GM21717 (cell line): Measurements from ENCODE around the gene BNIP5.
"Not testable (repeated sequence)": the region's sequence is repeated elsewhere in the genome, so short reads cannot be mapped to it uniquely, and the experiment has no call there.

Experiments used
- ATAC-seq: cut with Tn5 transposase; IDR thresholded peaks from one replicate; pipeline ENCODE4 v1.9.1; 2021; ENCODE audit warnings: mild to moderate bottlenecking, moderate library complexity; ENCODE audit not compliant: unreplicated experiment

Gene BNIP5

GRCh38 chr6:36345681-36346466 lies 9.2 kb upstream of the BNIP5 start:
- ATAC-seq: no peak

DNA sequence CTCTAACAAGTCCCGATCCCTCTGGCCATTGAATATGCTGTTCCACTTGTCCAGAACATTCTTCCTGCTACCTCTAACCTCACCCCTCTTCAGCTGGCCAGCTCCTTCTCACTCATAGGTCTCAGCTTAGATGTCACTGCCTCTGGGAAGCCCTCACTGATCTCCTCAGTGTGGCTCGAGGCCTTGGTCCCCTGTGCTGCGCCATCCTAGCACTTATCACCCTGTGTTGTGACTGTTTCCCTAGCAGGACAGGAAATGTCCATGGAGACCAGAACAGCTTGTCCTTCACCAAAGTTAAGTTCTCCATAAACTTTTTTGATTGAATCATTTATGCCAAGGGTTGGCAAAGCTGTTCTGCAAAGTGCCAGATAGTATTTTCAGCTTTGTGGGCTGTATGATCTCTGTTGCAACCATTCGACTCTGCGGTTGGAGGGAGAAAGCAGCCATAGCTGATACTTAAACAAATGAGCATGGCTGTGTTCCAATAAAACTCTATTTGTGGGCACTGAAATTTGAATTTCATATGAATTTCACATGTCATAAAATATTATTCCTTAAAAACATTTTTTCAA lies 6.5 kb upstream of the BNIP5 start:
- ATAC-seq: no peak

GRCh38 chr6:36340618-36341454 lies 4.1 kb upstream of the BNIP5 start:
- no peak for ATAC-seq

DNA sequence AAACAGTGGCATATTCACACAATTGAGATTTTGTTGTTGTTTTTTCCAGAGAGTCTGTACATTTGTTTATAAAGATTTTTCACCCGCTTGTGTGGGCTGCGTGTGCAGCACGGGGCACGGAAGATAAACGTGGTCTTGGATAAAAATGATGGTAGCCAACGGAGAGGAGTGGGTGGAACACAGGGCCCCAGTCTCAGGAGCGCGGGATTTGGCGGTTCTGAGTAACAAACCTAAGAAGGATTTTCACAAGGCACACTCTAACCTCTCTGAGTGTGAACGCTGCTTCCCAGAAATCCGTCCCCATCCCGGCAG lies 3.6 kb upstream of the BNIP5 start:
- ATAC-seq: no peak

GRCh38 chr6:36339146-36339545 lies 2.5 kb upstream of the BNIP5 start:
- ATAC-seq: no peak

GRCh38 chr6:36338223-36338622 lies 1.5 kb upstream of the BNIP5 start:
- ATAC-seq: not testable (repeated sequence)

GRCh38 chr6:36337814-36338213 lies 1.1 kb upstream of the BNIP5 start:
- no peak for ATAC-seq

DNA sequence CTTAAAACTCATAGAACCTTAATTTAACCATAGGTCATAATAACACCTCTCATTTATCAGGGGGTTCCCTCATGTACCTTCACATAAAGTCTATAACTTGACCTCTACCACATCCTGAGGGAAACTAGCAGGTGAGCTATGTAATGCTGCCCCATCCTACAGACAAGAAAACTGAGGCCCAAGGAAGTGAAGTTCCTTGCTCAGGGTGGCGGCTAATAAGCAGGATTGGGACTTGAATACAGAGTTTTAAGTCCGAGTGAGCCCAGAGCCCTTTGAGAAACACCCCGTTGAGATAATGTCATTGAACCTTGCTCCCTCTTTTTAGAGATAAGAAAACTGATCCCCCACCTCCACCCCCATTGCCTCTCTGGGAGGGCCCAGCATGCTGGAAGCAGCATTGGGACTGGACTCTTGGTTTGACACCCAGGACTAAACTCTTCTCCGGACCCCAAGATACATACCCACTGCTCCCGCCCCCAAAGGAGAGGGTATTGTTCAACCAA lies 429 bp downstream of the BNIP5 start:
- no peak for ATAC-seq

DNA sequence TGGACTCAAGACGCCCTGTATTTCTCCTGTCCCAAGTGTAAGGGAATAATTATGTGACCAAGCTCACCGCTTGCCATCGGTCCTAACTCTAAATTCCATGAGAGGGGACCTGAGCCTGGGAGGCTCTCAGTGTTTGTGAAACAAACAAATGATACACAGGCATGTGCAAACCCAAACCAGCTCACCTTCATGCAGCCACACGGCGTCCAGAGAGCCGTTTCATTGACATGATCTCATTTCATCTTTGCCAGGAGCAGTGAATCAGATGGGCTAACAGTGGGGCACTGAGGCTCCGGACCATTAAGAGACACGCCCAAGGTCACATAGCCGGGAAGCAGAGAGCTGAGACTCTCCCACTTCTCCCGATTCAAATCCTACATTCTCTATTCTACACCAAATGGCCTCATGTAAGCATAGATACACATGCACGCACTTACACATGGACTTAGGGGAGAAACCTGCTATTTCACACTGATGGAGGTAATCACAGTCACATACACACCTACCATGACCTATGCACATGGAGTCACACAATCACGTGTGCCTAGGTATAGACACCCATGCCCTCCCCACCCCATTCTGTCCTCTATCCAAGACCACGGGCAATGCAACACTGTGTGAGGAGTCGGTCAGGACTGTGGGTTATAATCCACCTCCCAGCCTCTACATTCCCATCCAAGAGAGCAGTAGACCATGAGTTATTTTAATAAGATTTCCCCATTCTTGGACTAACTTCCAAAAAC lies 1.1 kb downstream of the BNIP5 start:
- ATAC-seq: no peak

GRCh38 chr6:36334832-36335459 lies 1.7 kb downstream of the BNIP5 start:
- no peak for ATAC-seq

DNA sequence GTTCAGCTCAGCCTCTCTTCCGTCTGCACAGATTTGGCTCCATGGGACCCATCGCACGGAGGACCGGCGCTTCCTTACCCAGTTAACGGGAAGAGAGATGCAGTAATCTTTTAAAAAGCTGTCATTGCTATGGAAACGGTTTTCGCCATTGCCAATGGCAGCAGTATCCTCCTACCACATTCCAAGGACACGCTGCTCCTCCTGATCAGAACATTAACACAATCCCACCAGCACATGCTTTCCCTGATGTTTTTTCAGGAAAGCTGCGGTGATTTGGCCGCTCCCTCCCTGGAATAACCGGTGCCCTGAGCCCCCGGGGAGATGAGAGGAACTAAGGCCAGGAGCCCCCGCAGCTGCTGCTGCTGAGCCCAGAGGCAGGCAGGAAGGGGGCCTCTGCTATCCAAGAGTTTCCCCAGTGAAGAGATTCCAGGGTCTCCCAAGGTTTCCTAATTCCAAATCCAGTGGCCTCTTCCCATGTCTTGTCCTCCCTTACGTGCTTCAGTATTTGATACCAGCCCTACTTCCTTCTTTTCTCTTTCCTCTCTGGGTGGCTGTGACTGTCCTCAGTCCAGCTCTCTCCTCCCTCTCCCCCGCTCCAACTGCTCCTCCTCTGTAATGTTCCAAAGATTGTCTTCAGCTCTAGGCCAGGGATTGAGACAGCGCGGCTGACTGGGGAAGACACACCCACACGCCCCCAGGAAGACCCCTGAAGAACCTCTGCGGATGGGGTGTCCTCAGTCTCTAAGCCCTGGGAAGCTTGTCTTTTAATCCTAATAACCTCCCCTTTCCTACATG lies 2.6 kb downstream of the BNIP5 start:
- ATAC-seq: no peak

GRCh38 chr6:36333171-36333895 lies 3.4 kb downstream of the BNIP5 start:
- no peak for ATAC-seq

GRCh38 chr6:36331381-36331780 lies 5.3 kb downstream of the BNIP5 start:
- ATAC-seq: no peak

- ATAC-seq: no peak
Observed at GRCh38 chr6:36330366-36330765, 6.3 kb downstream of the BNIP5 start.

- no peak for ATAC-seq
Observed at GRCh38 chr6:36329798-36330291, 6.8 kb downstream of the BNIP5 start.

DNA sequence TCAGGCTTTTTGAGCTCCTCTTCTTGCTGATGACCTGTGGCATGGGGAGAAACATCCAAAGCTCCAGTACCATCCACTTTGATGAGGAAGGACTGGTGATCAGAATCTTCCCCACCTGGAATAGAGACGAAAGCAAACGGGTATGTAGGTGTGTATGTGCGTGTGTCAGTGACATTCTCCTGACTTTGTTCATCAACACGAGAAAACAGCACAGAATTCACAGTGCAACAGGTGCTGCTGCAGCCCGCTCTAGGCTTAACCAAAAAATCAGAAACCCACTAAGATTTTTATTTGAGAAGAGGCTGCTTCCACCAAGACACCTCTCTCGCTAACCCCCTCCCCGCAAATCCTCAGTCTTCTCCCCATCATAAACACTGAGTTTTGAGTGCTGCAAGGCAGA lies 8.1 kb downstream of the BNIP5 start:
- no peak for ATAC-seq

- no peak for ATAC-seq
Observed at GRCh38 chr6:36327919-36328236, 8.8 kb downstream of the BNIP5 start.

- no peak for ATAC-seq
Observed at GRCh38 chr6:36327226-36327918, 9.3 kb downstream of the BNIP5 start.
